Activated CD4-positive, alpha-beta memory T cell treated with anti-CD3 and anti-CD28 coated beads, Interleukin-2, amount 10 ng/mL, durations not matched to agents 7 days and 5 days (primary cell): Measurements from ENCODE around the gene AADAC. TPM values are rescaled to one million over a fixed set of nuclear protein-coding genes. Genes with fewer than 3 reads are reported as not detected.

Experiments used
- CTCF ChIA-PET: fragments of 350-600 bp; sonication (Branson Sonifier 250); formaldehyde crosslinking; loops from one replicate; lab custom pipeline; 2021; ENCODE audit warnings: antibody characterized with exemption, inconsistent platforms; lab: Charles Lee
- POLR2A ChIA-PET: fragments of 350-600 bp; sonication (Branson Sonifier 250); formaldehyde crosslinking; loops from one replicate; lab custom pipeline; 2021; ENCODE audit warnings: antibody characterized with exemption; lab: Charles Lee
- DNase-seq: peaks from one replicate; pipeline ENCODE4 v3.0.0-alpha.2; 2020
- H3K27ac Mint-ChIP-seq: one replicate; pipeline ENCODE4 v1.8.0; 2021; ENCODE audit warnings: mild to moderate bottlenecking, mixed read lengths
- H3K27me3 Mint-ChIP-seq: one replicate; pipeline ENCODE4 v1.8.0; 2021; ENCODE audit warnings: mixed read lengths
- H3K36me3 Mint-ChIP-seq: one replicate; pipeline ENCODE4 v1.8.0; 2021; ENCODE audit warnings: low read depth, mixed read lengths
- H3K4me1 Mint-ChIP-seq: one replicate; pipeline ENCODE4 v1.8.0; 2021; ENCODE audit warnings: mixed read lengths
- H3K4me3 Mint-ChIP-seq: one replicate; pipeline ENCODE4 v1.8.0; 2021; ENCODE audit warnings: mild to moderate bottlenecking, mixed read lengths
- H3K9me3 Mint-ChIP-seq: one replicate; pipeline ENCODE4 v1.8.0; 2021; ENCODE audit warnings: mixed read lengths
- total RNA-seq, 2 experiments: library from RNA; stranded (reverse); gene quantifications; one replicate each; pipeline ENCODE4 v1.2.3, GENCODE V29; 2021

AADAC gene
- total RNA-seq, 2 experiments from 2014 or later, result not detected

DNA sequence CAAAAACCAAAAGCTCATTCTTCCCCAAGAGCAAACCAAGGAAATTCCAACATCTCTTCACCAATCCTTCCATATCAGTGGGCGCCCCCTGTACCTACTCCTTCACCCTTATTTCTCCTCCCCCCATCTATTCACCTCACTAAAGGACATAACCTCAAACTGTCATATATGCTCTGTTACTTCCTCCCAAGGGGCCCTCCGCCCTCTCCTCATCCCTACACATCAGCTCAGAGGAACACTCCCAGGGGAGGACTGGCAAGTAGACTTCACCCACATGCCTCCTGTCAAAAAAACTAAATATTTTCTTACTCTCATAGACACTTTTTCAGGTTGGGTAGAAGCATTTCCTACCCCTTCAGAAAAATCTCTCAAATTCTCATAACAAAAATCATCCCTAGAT lies 2.4 kb upstream of the AADAC start:
- H3K27me3 Mint-ChIP-seq, result peaks cover 15% of the 10 kb centered on the region
- ChIA-PET POLR2A (no interaction called here), CTCF (no interaction called here)
- DNase-seq, result no peak
- H3K4me1 Mint-ChIP-seq, result no peaks in the 10 kb centered on the region
- H3K36me3 Mint-ChIP-seq, result no peaks in the 10 kb centered on the region
- no peak overlapping the region for H3K4me3 Mint-ChIP-seq
- peaks cover 11% of the 10 kb centered on the region for H3K9me3 Mint-ChIP-seq
- H3K27ac Mint-ChIP-seq, result no peak overlapping the region

DNA sequence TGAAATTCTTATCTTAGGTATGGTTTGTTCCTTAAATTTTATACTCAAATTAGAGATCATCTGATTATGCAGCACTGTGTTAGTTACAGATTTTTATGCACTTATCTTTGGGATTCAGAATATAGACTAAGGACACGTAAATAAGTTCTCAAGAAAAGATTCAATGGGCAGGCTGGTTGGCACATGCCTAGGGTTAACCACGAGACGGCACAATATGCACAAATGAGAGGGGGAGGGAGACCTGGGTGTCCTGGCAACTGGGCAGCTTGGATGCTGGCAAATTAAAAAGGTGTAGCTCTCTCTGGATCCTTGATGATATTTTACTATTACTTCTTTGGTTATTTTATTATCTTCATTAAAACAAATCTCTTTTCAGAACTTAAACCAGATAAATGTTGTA lies 672 bp downstream of the AADAC start:
- no peaks in the 10 kb centered on the region for H3K36me3 Mint-ChIP-seq
- POLR2A ChIA-PET, result no interaction called here
- H3K4me3 Mint-ChIP-seq, result no peak overlapping the region

DNA sequence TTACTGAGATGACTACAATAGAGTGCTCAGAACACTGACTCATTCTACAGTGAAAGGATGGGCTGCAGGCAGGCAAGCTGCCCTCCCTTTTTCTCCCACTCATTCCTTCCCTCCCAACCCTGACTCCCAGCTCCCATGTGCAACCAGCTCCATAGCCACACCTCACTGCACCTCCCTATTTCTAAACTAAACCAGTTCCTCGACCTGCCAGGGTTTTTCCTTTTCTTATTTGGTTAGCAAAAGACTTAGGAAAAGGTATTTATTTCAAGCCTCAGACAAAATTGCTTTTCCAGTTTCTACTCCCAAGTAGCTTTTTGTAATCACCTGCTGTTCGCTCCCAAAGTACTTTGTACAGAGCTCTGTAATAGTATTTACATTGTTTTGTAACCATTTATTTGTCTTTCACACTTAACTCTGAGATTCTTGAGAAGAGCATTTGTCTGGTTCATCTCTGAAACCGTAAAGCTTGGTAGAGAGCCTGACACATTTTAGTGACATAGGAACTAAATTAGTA lies 2.2 kb downstream of the AADAC start:
- Mint-ChIP-seq H3K4me1 (no peaks in the 10 kb centered on the region), H3K27me3 (peaks cover 27% of the 10 kb centered on the region), H3K36me3 (no peaks in the 10 kb centered on the region), H3K9me3 (no peaks in the 10 kb centered on the region), H3K4me3 (no peak overlapping the region), H3K27ac (no peak overlapping the region)
- ChIA-PET CTCF (no interaction called here), POLR2A (no interaction called here)
- no peak for DNase-seq

More for the DNA sequence above, 672 bp downstream of the AADAC start:
- peaks cover 27% of the 10 kb centered on the region for H3K27me3 Mint-ChIP-seq
- H3K9me3 Mint-ChIP-seq, result no peaks in the 10 kb centered on the region
- no peak overlapping the region for H3K27ac Mint-ChIP-seq
- CTCF ChIA-PET, result no interaction called here
- no peaks in the 10 kb centered on the region for H3K4me1 Mint-ChIP-seq
- no peak for DNase-seq

DNA sequence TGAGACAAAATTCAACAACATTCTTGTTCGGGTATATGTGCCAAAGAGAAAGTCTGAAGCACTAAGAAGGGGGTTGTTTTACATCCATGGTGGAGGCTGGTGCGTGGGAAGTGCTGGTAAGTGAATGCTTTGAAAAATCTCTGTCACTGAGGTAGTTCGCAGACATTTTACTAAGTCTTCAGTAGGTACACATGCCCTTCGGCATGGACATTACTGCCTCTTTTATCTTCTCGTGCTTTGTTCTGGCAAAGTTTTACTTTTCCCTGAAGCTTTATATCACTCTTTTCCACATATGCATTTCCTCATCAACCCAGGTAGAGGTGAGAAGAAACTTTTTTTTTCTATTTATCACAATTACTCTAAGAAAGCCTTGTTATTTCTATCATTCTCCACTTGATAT lies 3.6 kb downstream of the AADAC start:
- H3K4me3 Mint-ChIP-seq, result no peak overlapping the region
- no peaks in the 10 kb centered on the region for H3K9me3 Mint-ChIP-seq
- ChIA-PET POLR2A (no interaction called here), CTCF (no interaction called here)
- H3K27me3 Mint-ChIP-seq, result peaks cover 27% of the 10 kb centered on the region
- no peaks in the 10 kb centered on the region for H3K4me1 Mint-ChIP-seq
- no peak for DNase-seq
- H3K36me3 Mint-ChIP-seq, result no peaks in the 10 kb centered on the region
- H3K27ac Mint-ChIP-seq, result no peak overlapping the region

DNA sequence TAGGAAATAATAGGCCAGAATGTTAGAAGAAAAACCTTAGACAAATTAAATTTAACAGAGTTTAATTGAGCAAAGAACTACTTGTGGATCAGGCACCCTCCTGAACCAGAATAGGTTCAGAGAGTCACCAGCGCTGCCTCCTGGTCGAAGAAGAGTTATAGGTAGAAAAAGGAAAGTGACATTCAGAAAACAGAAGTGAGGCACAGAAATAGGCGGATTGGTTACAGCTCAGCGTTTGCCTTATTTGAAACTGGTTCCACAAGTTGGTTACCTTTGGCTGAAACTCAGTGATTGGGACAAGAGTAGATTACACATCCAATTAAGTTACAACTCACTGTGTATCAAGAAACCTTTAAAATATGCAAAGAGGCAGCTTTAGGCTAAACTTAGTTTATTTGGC lies 4.4 kb downstream of the AADAC start:
- Mint-ChIP-seq H3K9me3 (no peaks in the 10 kb centered on the region), H3K27ac (no peak overlapping the region), H3K4me1 (no peaks in the 10 kb centered on the region), H3K36me3 (no peaks in the 10 kb centered on the region), H3K27me3 (peaks cover 27% of the 10 kb centered on the region), H3K4me3 (no peak overlapping the region)
- CTCF ChIA-PET, result no interaction called here
- no peak for DNase-seq
- POLR2A ChIA-PET, result no interaction called here

DNA sequence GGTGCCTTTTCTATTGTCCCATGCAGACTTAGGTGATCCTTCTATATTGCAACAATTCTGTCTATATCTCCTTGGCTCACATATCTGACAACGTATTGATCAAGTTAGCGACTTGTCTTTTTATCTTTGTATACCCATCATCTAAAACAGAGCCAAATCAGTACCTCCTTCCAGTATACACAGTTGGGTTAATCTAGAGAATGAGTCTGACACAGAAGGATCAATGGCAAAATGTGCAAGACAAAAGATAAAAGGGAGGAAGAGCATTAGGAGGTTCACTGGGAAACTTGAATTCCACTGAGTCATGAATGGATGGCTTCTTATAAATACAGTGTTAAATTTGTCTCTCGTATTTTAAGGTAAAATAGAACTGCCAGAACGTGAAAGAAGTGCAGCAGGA lies 6.0 kb downstream of the AADAC start:
- Mint-ChIP-seq H3K27ac (no peak overlapping the region), H3K4me3 (no peak overlapping the region), H3K27me3 (peaks cover 24% of the 10 kb centered on the region), H3K9me3 (no peaks in the 10 kb centered on the region), H3K4me1 (no peaks in the 10 kb centered on the region), H3K36me3 (no peaks in the 10 kb centered on the region)
- POLR2A ChIA-PET, result no interaction called here
- DNase-seq, result no peak
- CTCF ChIA-PET, result interaction anchor here (0.7 kb wide), 1 partner anchor 21 kb away, joined by 4 read pairs; no protein-coding TSS in a partner anchor

DNA sequence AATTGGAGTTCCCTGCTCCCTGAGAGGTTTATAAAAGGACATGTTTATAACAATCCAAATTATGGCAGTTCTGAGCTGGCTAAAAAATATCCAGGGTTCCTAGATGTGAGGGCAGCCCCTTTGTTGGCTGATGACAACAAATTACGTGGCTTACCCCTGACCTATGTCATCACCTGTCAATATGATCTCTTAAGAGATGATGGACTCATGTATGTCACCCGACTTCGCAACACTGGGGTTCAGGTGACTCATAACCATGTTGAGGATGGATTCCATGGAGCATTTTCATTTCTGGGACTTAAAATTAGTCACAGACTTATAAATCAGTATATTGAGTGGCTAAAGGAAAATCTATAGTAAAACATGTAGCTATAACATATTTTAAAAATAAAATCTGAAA lies 13.9 kb downstream of the AADAC start:
- Mint-ChIP-seq H3K4me1 (no peaks in the 10 kb centered on the region), H3K27ac (no peak overlapping the region), H3K4me3 (no peak overlapping the region), H3K27me3 (peaks cover 32% of the 10 kb centered on the region), H3K36me3 (no peaks in the 10 kb centered on the region), H3K9me3 (no peaks in the 10 kb centered on the region)
- DNase-seq, result no peak
- ChIA-PET POLR2A (no interaction called here), CTCF (no interaction called here)

DNA sequence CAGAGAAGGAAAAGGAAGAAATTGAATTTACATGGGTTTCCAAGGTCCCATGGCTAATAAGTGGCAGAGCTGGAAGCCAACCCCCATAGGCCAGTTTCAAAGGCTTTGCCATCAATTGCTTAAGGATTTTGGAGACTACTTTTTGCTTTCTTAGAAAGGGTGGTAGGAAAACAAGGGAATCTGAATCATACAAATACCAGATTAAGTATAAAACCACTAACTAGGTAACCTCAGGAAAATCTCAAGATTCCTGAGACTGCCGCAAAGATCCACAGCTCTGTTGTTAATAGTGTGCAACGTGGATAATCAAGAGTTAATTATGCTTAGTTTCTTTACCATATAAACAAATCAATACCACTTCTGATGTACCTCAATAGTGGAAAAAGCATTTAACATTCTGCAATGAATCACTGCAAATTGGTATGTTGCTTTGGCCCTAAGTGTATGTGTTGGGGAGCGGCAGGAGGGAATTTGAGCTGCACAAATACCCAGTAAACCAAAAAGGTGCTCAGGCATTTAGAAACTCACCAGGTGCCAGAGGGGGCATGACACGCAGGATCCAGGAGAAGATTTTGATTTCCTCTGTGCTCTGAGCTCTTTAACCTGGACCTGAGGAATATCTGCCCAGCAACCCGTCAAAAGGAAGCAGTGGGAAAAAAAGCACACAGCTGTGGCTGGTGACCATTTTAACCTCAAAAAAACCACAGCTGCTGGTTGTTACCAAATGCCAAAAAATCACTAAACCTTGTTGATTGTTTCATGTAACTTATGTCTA lies 22.0 kb downstream of the AADAC start:
- POLR2A ChIA-PET, result no interaction called here
- Mint-ChIP-seq H3K27me3 (peaks cover 42% of the 10 kb centered on the region), H3K9me3 (no peaks in the 10 kb centered on the region), H3K27ac (no peak overlapping the region), H3K36me3 (no peaks in the 10 kb centered on the region), H3K4me3 (no peak overlapping the region), H3K4me1 (peaks cover 2% of the 10 kb centered on the region)
- CTCF ChIA-PET, result interaction anchor here (0.9 kb wide), 1 partner anchor 552 kb away, joined by 3 read pairs; no protein-coding TSS in a partner anchor
- no peak for DNase-seq

DNA sequence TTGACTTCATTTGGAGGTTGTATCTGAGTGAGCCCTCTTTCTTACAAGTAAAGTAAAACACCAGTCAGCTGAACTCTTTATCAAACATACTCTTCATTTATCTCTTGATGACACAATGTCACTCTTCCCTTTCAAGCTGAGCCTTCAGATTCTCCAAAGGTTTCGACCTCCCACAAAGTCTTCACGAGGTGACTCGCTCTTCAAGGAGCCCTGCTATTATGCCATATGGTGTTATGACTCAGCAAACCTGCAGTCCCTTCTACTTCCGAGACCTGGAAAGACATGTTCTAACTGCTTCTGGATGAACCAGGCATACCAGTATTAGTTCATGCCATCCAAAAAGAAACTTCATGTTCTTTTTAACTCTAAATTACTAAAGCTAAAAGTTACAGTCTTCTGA lies 23.1 kb downstream of the AADAC start:
- CTCF ChIA-PET, result interaction anchor here (0.9 to 3.0 kb wide), 4 partner anchors 82 to 669 kb away, joined by 3 to 10 read pairs (median 4); no protein-coding TSS in a partner anchor
- H3K4me1 Mint-ChIP-seq, result peaks cover 2% of the 10 kb centered on the region
- peaks cover 34% of the 10 kb centered on the region for H3K27me3 Mint-ChIP-seq
- H3K27ac Mint-ChIP-seq, result no peak overlapping the region
- no peaks in the 10 kb centered on the region for H3K9me3 Mint-ChIP-seq
- no peak overlapping the region for H3K4me3 Mint-ChIP-seq
- POLR2A ChIA-PET, result no interaction called here
- H3K36me3 Mint-ChIP-seq, result no peaks in the 10 kb centered on the region
- no peak for DNase-seq

DNA sequence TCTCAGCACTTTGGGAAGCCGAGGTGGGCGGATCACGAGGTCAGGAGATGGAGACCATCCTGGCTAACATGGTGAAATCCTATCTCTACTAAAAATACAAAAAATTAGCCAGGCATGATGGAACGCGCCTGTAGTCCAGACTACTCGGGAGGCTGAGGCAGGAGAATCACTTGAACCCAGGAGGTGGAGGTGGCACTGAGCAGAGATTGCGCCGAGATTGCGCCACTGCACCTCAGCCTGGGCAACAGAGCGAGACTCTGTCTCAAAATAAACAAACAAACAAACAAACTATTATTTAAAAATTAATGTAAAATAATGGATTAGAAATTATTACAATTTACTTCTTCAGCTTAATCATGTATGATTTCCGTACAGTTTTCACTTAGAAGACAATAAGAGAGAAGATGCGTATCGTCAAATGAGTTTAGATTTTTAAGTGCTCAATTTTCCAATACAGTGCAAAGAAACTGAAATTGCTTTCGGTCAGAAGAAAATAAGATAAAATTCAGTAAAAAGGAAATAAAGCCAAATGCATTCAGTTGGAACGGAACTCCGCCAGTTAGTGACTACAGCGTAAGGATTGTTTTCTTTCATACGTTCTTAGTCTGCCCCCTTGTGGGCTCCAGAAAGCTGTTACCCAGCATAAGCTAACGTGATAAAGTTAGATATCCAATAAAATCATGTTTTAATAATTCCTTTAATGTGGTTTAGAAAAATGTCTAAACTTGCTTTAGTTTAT lies 24.8 kb downstream of the AADAC start:
- Mint-ChIP-seq H3K4me3 (no peak overlapping the region), H3K4me1 (peaks cover 2% of the 10 kb centered on the region), H3K9me3 (no peaks in the 10 kb centered on the region), H3K36me3 (no peaks in the 10 kb centered on the region), H3K27ac (no peak overlapping the region), H3K27me3 (peaks cover 26% of the 10 kb centered on the region)
- peak; percentile 33 for DNase-seq
- CTCF ChIA-PET, result interaction anchor here (0.7 to 3.0 kb wide), 15 partner anchors 10 to 682 kb away, joined by 3 to 11 read pairs (median 3); no protein-coding TSS in a partner anchor
- POLR2A ChIA-PET, result no interaction called here

DNA sequence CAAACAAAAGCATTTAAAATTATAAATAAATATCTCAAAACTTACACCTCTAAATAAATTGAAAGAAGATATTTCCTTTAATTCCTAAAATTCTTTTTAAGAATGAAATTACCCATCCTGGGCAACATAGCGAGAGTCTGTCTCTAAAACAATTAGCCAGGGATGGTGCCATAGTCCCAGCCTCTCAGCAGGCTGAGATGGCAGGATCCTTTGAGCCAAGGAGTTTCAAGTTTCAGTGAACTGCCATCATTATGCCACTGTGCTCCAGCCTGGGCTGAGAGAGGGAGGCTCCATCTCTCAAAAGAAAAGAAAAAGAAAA lies 25.4 kb downstream of the AADAC start:
- POLR2A ChIA-PET, result no interaction called here
- Mint-ChIP-seq H3K36me3 (no peaks in the 10 kb centered on the region), H3K4me1 (peaks cover 2% of the 10 kb centered on the region), H3K4me3 (no peak overlapping the region), H3K27ac (no peak overlapping the region), H3K27me3 (peaks cover 22% of the 10 kb centered on the region), H3K9me3 (no peaks in the 10 kb centered on the region)
- no peak for DNase-seq
- CTCF ChIA-PET, result interaction anchor here (0.7 to 3.0 kb wide), 14 partner anchors 9 to 683 kb away, joined by 3 to 11 read pairs (median 4); no protein-coding TSS in a partner anchor

DNA sequence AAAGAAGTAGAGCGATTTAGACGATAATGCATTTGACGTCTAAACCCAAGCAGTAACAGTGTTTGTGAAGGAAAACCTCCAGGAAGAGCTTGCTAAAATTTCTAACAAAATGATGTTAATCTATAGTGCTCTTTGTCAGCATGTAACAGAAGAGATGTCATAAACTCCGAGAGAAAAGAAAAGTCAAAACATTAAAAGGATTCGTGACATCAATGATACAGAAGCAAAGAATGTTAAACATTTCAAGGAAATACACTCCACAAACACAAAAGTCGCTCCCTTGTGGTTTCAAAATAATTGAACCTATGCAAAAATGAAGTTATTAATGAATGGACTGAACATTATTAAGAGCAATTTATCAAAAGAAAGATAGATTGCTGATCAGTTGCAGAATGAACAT lies 27.9 kb downstream of the AADAC start:
- CTCF ChIA-PET, result interaction anchor here (0.6 kb wide), 1 partner anchor 391 kb away, joined by 4 read pairs; no protein-coding TSS in a partner anchor
- H3K36me3 Mint-ChIP-seq, result no peaks in the 10 kb centered on the region
- H3K27ac Mint-ChIP-seq, result no peak overlapping the region
- no peak for DNase-seq
- POLR2A ChIA-PET, result no interaction called here
- no peak overlapping the region for H3K4me3 Mint-ChIP-seq
- H3K9me3 Mint-ChIP-seq, result no peaks in the 10 kb centered on the region
- peaks cover 2% of the 10 kb centered on the region for H3K4me1 Mint-ChIP-seq
- H3K27me3 Mint-ChIP-seq, result peaks cover 21% of the 10 kb centered on the region

DNA sequence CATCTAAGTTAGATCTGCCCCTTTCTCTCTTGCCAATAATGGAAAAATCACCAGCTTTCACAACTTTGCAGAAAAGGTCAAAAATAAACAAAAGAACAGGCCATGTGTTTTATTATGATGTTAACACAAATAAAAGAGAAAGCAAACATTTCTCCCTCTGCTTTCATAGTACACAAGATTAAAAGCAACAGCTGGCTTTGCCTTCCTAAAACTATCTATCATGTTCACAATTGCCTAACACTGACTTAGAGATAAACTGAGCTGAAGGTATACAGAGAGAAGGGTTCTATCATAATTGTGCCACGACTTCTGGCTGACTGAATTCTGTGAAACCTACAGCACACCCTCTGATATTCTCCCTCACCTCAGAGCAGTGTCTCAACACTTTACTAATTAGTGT lies 29.4 kb downstream of the AADAC start:
- CTCF ChIA-PET, result no interaction called here
- no peak for DNase-seq
- Mint-ChIP-seq H3K27me3 (peaks cover 27% of the 10 kb centered on the region), H3K27ac (no peak overlapping the region), H3K36me3 (no peaks in the 10 kb centered on the region), H3K4me3 (no peak overlapping the region), H3K4me1 (no peaks in the 10 kb centered on the region), H3K9me3 (no peaks in the 10 kb centered on the region)
- POLR2A ChIA-PET, result no interaction called here
